Measurements from ENCODE around the gene FAR2. TPM values are rescaled to one million over a fixed set of nuclear protein-coding genes. Genes with fewer than 3 reads are reported as not detected.
"Not testable (repeated sequence)": the region's sequence is repeated elsewhere in the genome, so short reads cannot be mapped to it uniquely, and the experiment has no call there.

The FAR2 gene
- total RNA-seq, 2 donors from 2014 or later, result 9.6 to 10.3 TPM

DNA sequence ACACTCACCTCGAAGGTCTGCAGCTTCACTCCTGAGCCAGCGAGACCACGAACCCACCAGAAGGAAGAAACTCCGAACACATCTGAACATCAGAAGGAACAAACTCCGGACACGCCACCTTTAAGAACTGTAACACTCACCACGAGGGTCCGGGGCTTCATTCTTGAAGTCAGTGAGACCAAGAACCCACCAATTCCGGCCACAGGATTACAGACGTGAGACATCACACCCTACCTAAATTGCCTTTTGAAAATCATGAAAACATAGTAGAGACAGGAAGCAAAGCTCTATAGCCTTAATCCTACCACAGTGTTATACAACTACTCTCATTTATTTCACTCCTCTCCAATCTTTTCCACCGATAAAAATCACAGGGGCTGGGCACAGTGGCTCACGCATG lies 108.6 kb downstream of the FAR2 start:
- intact Hi-C loops (cut with DNase I); DNase-seq (ENCODE audit: low spot score): not testable (repeated sequence)

- intact Hi-C loops (cut with DNase I), result no loop called here
- no peak for DNase-seq (ENCODE audit: low spot score)
Observed at GRCh38 chr12:29264424-29264823, 115.3 kb downstream of the FAR2 start.

GRCh38 chr12:29269706-29270408 lies 120.8 kb downstream of the FAR2 start:
- intact Hi-C loops (cut with DNase I), result no loop called here
- DNase-seq (ENCODE audit: low spot score), result no peak

- no peak for DNase-seq (ENCODE audit: low spot score)
- intact Hi-C loops (cut with DNase I), result no loop called here
Observed at GRCh38 chr12:29270446-29270845, 121.4 kb downstream of the FAR2 start.

GRCh38 chr12:29273178-29273843 lies 124.2 kb downstream of the FAR2 start:
- intact Hi-C loops (cut with DNase I), result no loop called here
- DNase-seq (ENCODE audit: low spot score), result no peak

DNA sequence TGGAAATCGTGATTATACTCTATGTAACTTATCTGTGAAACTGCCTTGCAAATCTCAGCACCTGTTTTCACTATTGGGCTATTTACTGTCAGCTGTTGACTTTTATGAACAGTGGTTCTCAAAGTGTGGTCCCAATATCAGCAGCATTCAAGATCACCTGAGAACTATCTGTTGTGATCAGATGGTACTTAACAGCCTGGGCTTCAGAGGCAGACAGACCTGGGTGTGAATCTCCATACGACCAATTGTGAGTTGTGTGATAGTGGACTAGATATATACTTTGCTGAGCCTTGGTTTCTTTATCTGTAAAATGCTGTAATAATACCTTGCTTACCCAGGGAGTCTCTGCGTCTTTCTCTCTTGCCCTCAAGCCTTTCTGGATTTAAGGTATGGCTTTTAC lies 126.8 kb downstream of the FAR2 start:
- intact Hi-C loops (cut with DNase I), result no loop called here
- DNase-seq (ENCODE audit: low spot score), result no peak

DNA sequence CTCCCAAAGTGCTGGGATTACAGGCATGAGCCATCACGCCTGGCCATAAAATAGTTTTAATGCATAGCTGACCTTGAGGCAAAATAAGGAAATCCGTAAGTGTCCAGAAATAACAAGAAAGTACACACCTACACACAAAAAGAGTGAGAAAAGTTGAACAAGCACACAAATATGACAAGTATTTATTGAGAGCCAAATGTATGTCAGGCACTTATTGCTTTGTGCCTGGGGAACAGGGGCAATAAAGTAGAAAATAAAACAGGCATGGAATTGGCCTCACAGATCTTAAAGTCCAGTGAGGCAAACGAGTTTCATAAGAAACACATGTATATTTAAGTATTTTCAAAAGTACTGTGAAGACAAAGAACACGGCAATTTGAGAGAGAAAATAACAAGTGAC lies 128.2 kb downstream of the FAR2 start:
- no peak for DNase-seq (ENCODE audit: low spot score)

DNA sequence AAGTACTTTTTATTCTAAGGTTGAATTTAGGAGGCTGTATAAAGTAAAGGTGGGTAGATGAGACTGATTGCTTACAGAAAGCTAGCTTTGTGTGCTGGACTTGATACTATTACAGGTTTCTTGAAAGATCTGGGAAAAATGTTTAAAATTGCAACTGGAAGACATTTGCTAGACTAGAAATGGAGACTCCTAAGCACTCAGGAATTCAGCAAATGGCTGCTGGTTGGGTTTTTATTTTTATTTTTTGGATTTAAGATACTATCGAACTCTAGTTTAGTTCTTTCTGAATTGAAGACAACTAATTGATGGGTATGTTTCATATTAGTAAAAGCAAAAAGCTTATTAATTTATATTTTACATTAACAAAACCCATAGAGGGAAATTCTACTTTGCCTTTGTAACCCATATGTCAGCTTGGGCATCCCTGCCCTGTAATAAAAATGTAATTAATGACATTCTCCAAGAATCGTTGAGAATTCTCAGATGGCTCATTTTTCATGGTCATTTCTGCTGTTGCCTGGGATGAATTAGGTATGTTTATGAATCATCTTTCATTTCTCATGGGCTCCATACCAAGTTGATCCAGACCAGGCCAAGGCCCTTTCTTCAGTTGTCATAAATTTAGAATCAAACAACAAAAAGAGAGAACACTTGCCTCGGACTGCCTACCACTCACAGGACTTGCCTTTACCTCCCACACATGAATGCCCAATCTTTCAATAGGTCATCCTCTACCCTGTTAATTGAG lies 129.8 kb downstream of the FAR2 start:
- intact Hi-C loops (cut with DNase I), result no loop called here

More for the DNA sequence above, 128.2 kb downstream of the FAR2 start:
- intact Hi-C loops (cut with DNase I), result no loop called here

GRCh38 chr12:29281371-29282005 lies 132.4 kb downstream of the FAR2 start:
- DNase-seq (ENCODE audit: low spot score), result no peak
- intact Hi-C loops (cut with DNase I), result no loop called here

More for the DNA sequence above, 129.8 kb downstream of the FAR2 start:
- no peak for DNase-seq (ENCODE audit: low spot score)

- no peak for DNase-seq (ENCODE audit: low spot score)
Observed at GRCh38 chr12:29282031-29282816, 133.1 kb downstream of the FAR2 start.

GRCh38 chr12:29283969-29284700 lies 135.1 kb downstream of the FAR2 start:
- intact Hi-C loops (cut with DNase I), result no loop called here

More at GRCh38 chr12:29282031-29282816, 133.1 kb downstream of the FAR2 start:
- intact Hi-C loops (cut with DNase I), result no loop called here

DNA sequence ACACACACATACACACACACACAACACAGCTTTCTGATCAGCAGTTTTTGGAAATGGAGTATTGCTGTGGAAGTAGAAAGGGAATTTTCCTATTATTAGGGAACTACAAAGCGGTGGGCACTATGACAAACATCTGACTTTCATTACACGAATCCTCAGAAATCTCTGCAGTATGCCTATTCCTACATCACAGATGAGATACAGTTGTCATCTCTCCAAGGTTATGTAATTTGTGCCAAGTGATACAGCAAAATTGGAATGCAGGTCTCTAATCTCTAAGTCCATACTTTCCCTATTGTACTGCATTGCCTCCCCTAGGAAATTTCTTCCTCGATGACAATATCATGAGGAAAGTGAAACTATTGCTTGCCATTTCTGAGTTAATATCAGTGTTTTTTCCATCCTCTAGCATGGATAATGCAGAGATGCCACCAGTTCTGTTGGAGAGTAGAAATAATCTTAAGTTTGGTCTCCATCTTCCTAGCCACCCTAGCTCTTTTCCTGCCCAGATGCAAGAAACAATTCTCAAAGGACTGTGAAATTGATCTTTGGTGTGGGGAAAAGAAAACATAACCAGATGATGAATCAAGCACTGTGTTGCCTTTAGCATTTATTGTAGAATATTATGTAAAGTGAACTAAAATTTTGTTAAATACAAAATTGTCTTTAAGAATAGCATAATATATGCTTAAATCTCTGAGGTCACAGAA lies 137.2 kb downstream of the FAR2 start:
- intact Hi-C loops (cut with DNase I), result no loop called here
- no peak for DNase-seq (ENCODE audit: low spot score)

More at GRCh38 chr12:29283969-29284700, 135.1 kb downstream of the FAR2 start:
- DNase-seq (ENCODE audit: low spot score), result no peak

- DNase-seq (ENCODE audit: low spot score), result no peak
- intact Hi-C loops (cut with DNase I), result no loop called here
Observed at GRCh38 chr12:29287622-29288021, 138.5 kb downstream of the FAR2 start.

GRCh38 chr12:29288031-29288430 lies 139.0 kb downstream of the FAR2 start:
- intact Hi-C loops (cut with DNase I), result no loop called here
- no peak for DNase-seq (ENCODE audit: low spot score)

GRCh38 chr12:29290475-29290874 lies 141.4 kb downstream of the FAR2 start:
- DNase-seq (ENCODE audit: low spot score); intact Hi-C loops (cut with DNase I): not testable (repeated sequence)

- no peak for DNase-seq (ENCODE audit: low spot score)
- intact Hi-C loops (cut with DNase I), result no loop called here
Observed at GRCh38 chr12:29291226-29291625, 142.1 kb downstream of the FAR2 start.

DNA sequence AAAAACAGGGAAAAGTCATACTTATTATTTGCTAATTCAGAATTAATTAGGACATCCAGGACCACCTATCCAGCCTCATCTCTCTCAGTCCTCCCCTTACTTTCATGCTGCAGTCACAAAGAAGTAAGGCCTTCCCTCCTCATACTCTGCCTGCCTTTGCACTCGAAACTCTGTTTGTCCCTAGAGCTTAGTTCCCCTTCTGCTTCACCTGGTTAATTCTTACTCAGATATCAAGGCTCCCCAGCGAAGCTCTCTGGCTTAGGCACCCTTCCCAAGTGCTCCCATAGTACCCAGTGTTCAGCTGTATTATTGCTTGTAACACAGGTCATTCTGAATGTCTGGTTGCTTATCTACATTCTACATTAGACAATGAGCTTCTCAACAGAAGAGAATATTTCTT lies 150.6 kb downstream of the FAR2 start:
- intact Hi-C loops (cut with DNase I), result no loop called here
- no peak for DNase-seq (ENCODE audit: low spot score)

DNA sequence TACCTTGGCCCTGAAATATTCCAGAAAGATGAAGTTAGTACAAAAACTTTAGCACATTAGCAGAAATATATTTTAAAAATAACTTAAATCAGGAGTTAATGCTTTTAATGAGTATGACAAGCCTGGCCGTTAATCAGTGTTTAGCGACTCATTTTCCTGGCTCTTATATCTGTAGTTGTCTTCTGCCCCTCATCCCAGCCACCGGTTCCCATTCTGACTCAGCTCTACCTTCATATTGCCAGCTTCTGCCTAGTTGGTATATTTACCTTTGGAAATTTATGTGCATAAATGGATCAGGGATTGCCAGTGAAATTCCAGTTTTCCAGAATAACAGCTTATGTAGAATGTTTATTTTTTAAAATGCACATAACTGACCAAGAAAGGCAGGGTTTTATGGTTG lies 152.0 kb downstream of the FAR2 start:
- intact Hi-C loops (cut with DNase I), result no loop called here
- no peak for DNase-seq (ENCODE audit: low spot score)
